Activated CD8-positive, alpha-beta memory T cell treated with anti-CD3 and anti-CD28 coated beads for 24 hours (primary cell): ENCODE results near the gene SS18L1.

Source experiments
- DNase-seq: peaks from one replicate; pipeline ENCODE4 v3.0.0-alpha.2; 2020

Gene SS18L1

GRCh38 chr20:62175711-62176110, 32.1 kb downstream of the SS18L1 start:
- no peak for DNase-seq

GRCh38 chr20:62176866-62177265, 33.3 kb downstream of the SS18L1 start:
- DNase-seq: no peak

GRCh38 chr20:62177307-62177706, 33.7 kb downstream of the SS18L1 start:
- no peak for DNase-seq

- DNase-seq: no peak
Measured at GRCh38 chr20:62178316-62179161, 35.0 kb downstream of the SS18L1 start.

- DNase-seq: no peak
Measured at GRCh38 chr20:62179162-62179504, 35.6 kb downstream of the SS18L1 start.

GRCh38 chr20:62181808-62182207, 38.2 kb downstream of the SS18L1 start:
- no peak for DNase-seq

- peak; percentile 95 for DNase-seq
Measured at GRCh38 chr20:62182469-62183425, 39.2 kb downstream of the SS18L1 start, which contains the start of gene MTG2. Gene MTG2 (plus strand): TSS chr20:62183028. CDS start chr20:62193421, 10,393 bp downstream.

GRCh38 chr20:62183426-62184142, 40.0 kb downstream of the SS18L1 start:
- no peak for DNase-seq

GRCh38 chr20:62186096-62186426, 42.5 kb downstream of the SS18L1 start:
- DNase-seq: no peak

GRCh38 chr20:62186887-62187866, 43.6 kb downstream of the SS18L1 start:
- no peak for DNase-seq

GRCh38 chr20:62190639-62191411, 47.3 kb downstream of the SS18L1 start:
- DNase-seq: no peak

GRCh38 chr20:62191781-62192559, 48.4 kb downstream of the SS18L1 start:
- no peak for DNase-seq

GRCh38 chr20:62192635-62193034, 49.1 kb downstream of the SS18L1 start:
- no peak for DNase-seq

GRCh38 chr20:62193079-62194025, 49.8 kb downstream of the SS18L1 start:
- no peak for DNase-seq

GRCh38 chr20:62195075-62195405, 51.5 kb downstream of the SS18L1 start:
- DNase-seq: no peak

- no peak for DNase-seq
Measured at GRCh38 chr20:62195736-62196135, 52.2 kb downstream of the SS18L1 start.

GRCh38 chr20:62196286-62196685, 52.7 kb downstream of the SS18L1 start:
- DNase-seq: no peak

GRCh38 chr20:62197311-62197710, 53.7 kb downstream of the SS18L1 start:
- no peak for DNase-seq

- no peak for DNase-seq
Measured at GRCh38 chr20:62197801-62198200, 54.2 kb downstream of the SS18L1 start.
